Measurements from ENCODE around the gene TAAR9.

The TAAR9 gene

GRCh38 chr6:132491303-132491702, 46.8 kb upstream of the TAAR9 start:
- Histone ChIP-seq H4K91ac (ENCODE audit: low read depth, low read length, poor library complexity) (no peak overlapping the region), H2BK5ac (ENCODE audit: low read length) (no peak overlapping the region), H2AK5ac (ENCODE audit: low read depth, low read length) (no peak overlapping the region), H3K79me1 (ENCODE audit: low read depth, low read length) (peaks cover 4% of the 10 kb centered on the region), H2AFZ (ENCODE audit: low read length) (no peak overlapping the region), H2BK15ac (ENCODE audit: low read length) (no peak overlapping the region), H2BK12ac (ENCODE audit: low read length) (no peak overlapping the region), H3K23ac (ENCODE audit: low read depth, low read length, poor library complexity) (no peak overlapping the region), H3K4me2 (ENCODE audit: insufficient read depth, low read length, poor library complexity, severe bottlenecking) (no peak overlapping the region), H3K18ac (ENCODE audit: low read length) (no peak overlapping the region), H3K9me3 (replicated peaks in 1 of 2; ENCODE audit: control insufficient read depth in 2 of 2, insufficient read depth in 1 of 2, low read depth in 1 of 2, low read length in 2 of 2) (peaks cover 2 to 6% of the 10 kb centered on the region in 2 donors), H4K8ac (ENCODE audit: low read depth, low read length) (no peak overlapping the region), H3K27me3 (ENCODE audit: control insufficient read depth in 3 of 3, insufficient read depth in 3 of 3, low read depth in 1 of 3, low read length in 3 of 3) (no peaks in the 10 kb centered on the region), H3K36me3 (replicated peaks in 1 of 2; ENCODE audit: control insufficient read depth in 2 of 2, insufficient read depth in 2 of 2, low read length in 2 of 2) (peaks cover 0 to 3% of the 10 kb centered on the region in 2 donors), H3K4me1 (ENCODE audit: control insufficient read depth in 2 of 2, insufficient read depth in 1 of 2, low read depth in 1 of 2, low read length in 2 of 2) (peaks cover 0 to 5% of the 10 kb centered on the region in 2 donors), H2BK120ac (ENCODE audit: low read depth, low read length) (no peak overlapping the region), H3K9ac (ENCODE audit: low read depth, low read length, poor library complexity) (no peak overlapping the region), H3K27ac (replicated peaks; ENCODE audit: low read length) (no peak overlapping the region), H3K14ac (ENCODE audit: low read length) (no peak overlapping the region), H3K4me3 (ENCODE audit: low read length in 2 of 2) (no peak overlapping the region), H3K4ac (ENCODE audit: low read length) (no peak overlapping the region)
- DNase-seq (ENCODE audit: low spot score) = no peak
- WGBS, 2 donors (ENCODE audit: extremely low coverage in 2 of 2, insufficient read length in 2 of 2, insufficient replicate concordance in 1 of 2) = no CpG with 5 or more reads among the region's 5 CpGs

- no peak overlapping the region for H2AK5ac ChIP-seq (ENCODE audit: low read depth, low read length)
- H2BK12ac ChIP-seq (ENCODE audit: low read length) = no peak overlapping the region
Observed at GRCh38 chr6:132491881-132492280, 46.2 kb upstream of the TAAR9 start.

GRCh38 chr6:132494954-132495353, 43.1 kb upstream of the TAAR9 start:
- peaks cover 4% of the 10 kb centered on the region for H3K79me1 ChIP-seq (ENCODE audit: low read depth, low read length)
- no peak overlapping the region for H2BK5ac ChIP-seq (ENCODE audit: low read length)
- no CpG with 5 or more reads among the region's 2 CpGs for WGBS, 2 donors (ENCODE audit: extremely low coverage in 2 of 2, insufficient read length in 2 of 2, insufficient replicate concordance in 1 of 2)
- H3K36me3 ChIP-seq (replicated peaks in 1 of 2; ENCODE audit: control insufficient read depth in 2 of 2, insufficient read depth in 2 of 2, low read length in 2 of 2) = peaks cover 4 to 13% of the 10 kb centered on the region in 2 donors
- peaks cover 0 to 5% of the 10 kb centered on the region in 2 donors for H3K4me1 ChIP-seq (ENCODE audit: control insufficient read depth in 2 of 2, insufficient read depth in 1 of 2, low read depth in 1 of 2, low read length in 2 of 2)
- no peak overlapping the region for H2BK12ac ChIP-seq (ENCODE audit: low read length)
- DNase-seq (ENCODE audit: low spot score) = no peak
- no peak overlapping the region for H4K91ac ChIP-seq (ENCODE audit: low read depth, low read length, poor library complexity)
- H2AFZ ChIP-seq (ENCODE audit: low read length) = no peak overlapping the region
- no peak overlapping the region for H4K8ac ChIP-seq (ENCODE audit: low read depth, low read length)
- no peak overlapping the region for H3K9ac ChIP-seq (ENCODE audit: low read depth, low read length, poor library complexity)
- no peak overlapping the region for H3K27ac ChIP-seq (replicated peaks; ENCODE audit: low read length)
- no peak overlapping the region for H3K4me3 ChIP-seq (ENCODE audit: low read length in 2 of 2)
- no peak overlapping the region for H3K23ac ChIP-seq (ENCODE audit: low read depth, low read length, poor library complexity)
- no peak overlapping the region for H2BK120ac ChIP-seq (ENCODE audit: low read depth, low read length)
- H2BK15ac ChIP-seq (ENCODE audit: low read length) = no peak overlapping the region
- H3K14ac ChIP-seq (ENCODE audit: low read length) = no peak overlapping the region
- no peak overlapping the region for H3K4ac ChIP-seq (ENCODE audit: low read length)
- H3K18ac ChIP-seq (ENCODE audit: low read length) = no peak overlapping the region
- no peak overlapping the region for H3K4me2 ChIP-seq (ENCODE audit: insufficient read depth, low read length, poor library complexity, severe bottlenecking)
- H2AK5ac ChIP-seq (ENCODE audit: low read depth, low read length) = no peak overlapping the region
- H3K9me3 ChIP-seq (replicated peaks in 1 of 2; ENCODE audit: control insufficient read depth in 2 of 2, insufficient read depth in 1 of 2, low read depth in 1 of 2, low read length in 2 of 2) = peaks cover 2 to 6% of the 10 kb centered on the region in 2 donors
- H3K27me3 ChIP-seq (ENCODE audit: control insufficient read depth in 3 of 3, insufficient read depth in 3 of 3, low read depth in 1 of 3, low read length in 3 of 3) = no peaks in the 10 kb centered on the region

More at GRCh38 chr6:132491881-132492280, 46.2 kb upstream of the TAAR9 start:
- H4K91ac ChIP-seq (ENCODE audit: low read depth, low read length, poor library complexity) = no peak overlapping the region
- peaks cover 0 to 5% of the 10 kb centered on the region in 2 donors for H3K4me1 ChIP-seq (ENCODE audit: control insufficient read depth in 2 of 2, insufficient read depth in 1 of 2, low read depth in 1 of 2, low read length in 2 of 2)
- H3K23ac ChIP-seq (ENCODE audit: low read depth, low read length, poor library complexity) = no peak overlapping the region
- H2BK5ac ChIP-seq (ENCODE audit: low read length) = no peak overlapping the region
- H3K4me2 ChIP-seq (ENCODE audit: insufficient read depth, low read length, poor library complexity, severe bottlenecking) = no peak overlapping the region
- no peak for DNase-seq (ENCODE audit: low spot score)
- peaks cover 4% of the 10 kb centered on the region for H3K79me1 ChIP-seq (ENCODE audit: low read depth, low read length)
- H3K4me3 ChIP-seq (ENCODE audit: low read length in 2 of 2) = no peak overlapping the region
- no peak overlapping the region for H3K9ac ChIP-seq (ENCODE audit: low read depth, low read length, poor library complexity)
- no CpG with 5 or more reads among the region's 1 CpG for WGBS, 2 donors (ENCODE audit: extremely low coverage in 2 of 2, insufficient read length in 2 of 2, insufficient replicate concordance in 1 of 2)
- H3K18ac ChIP-seq (ENCODE audit: low read length) = no peak overlapping the region
- H3K36me3 ChIP-seq (replicated peaks in 1 of 2; ENCODE audit: control insufficient read depth in 2 of 2, insufficient read depth in 2 of 2, low read length in 2 of 2) = peaks cover 0 to 3% of the 10 kb centered on the region in 2 donors
- H2BK120ac ChIP-seq (ENCODE audit: low read depth, low read length) = no peak overlapping the region
- H3K4ac ChIP-seq (ENCODE audit: low read length) = no peak overlapping the region
- H3K27me3 ChIP-seq (ENCODE audit: control insufficient read depth in 3 of 3, insufficient read depth in 3 of 3, low read depth in 1 of 3, low read length in 3 of 3) = no peaks in the 10 kb centered on the region
- no peak overlapping the region for H3K27ac ChIP-seq (replicated peaks; ENCODE audit: low read length)
- H3K14ac ChIP-seq (ENCODE audit: low read length) = no peak overlapping the region
- H2BK15ac ChIP-seq (ENCODE audit: low read length) = no peak overlapping the region
- H3K9me3 ChIP-seq (replicated peaks in 1 of 2; ENCODE audit: control insufficient read depth in 2 of 2, insufficient read depth in 1 of 2, low read depth in 1 of 2, low read length in 2 of 2) = peaks cover 2 to 6% of the 10 kb centered on the region in 2 donors
- no peak overlapping the region for H4K8ac ChIP-seq (ENCODE audit: low read depth, low read length)
- H2AFZ ChIP-seq (ENCODE audit: low read length) = no peak overlapping the region

GRCh38 chr6:132495604-132496079, 42.4 kb upstream of the TAAR9 start:
- Histone ChIP-seq H3K9me3 (replicated peaks in 1 of 2; ENCODE audit: control insufficient read depth in 2 of 2, insufficient read depth in 1 of 2, low read depth in 1 of 2, low read length in 2 of 2) (peaks cover 2 to 6% of the 10 kb centered on the region in 2 donors), H3K4ac (ENCODE audit: low read length) (no peak overlapping the region), H3K4me3 (ENCODE audit: low read length in 2 of 2) (no peak overlapping the region), H3K36me3 (replicated peaks in 1 of 2; ENCODE audit: control insufficient read depth in 2 of 2, insufficient read depth in 2 of 2, low read length in 2 of 2) (peaks cover 4 to 13% of the 10 kb centered on the region in 2 donors), H3K4me2 (ENCODE audit: insufficient read depth, low read length, poor library complexity, severe bottlenecking) (no peak overlapping the region), H3K79me1 (ENCODE audit: low read depth, low read length) (peaks cover 4% of the 10 kb centered on the region), H2BK12ac (ENCODE audit: low read length) (no peak overlapping the region), H3K18ac (ENCODE audit: low read length) (no peak overlapping the region), H2BK120ac (ENCODE audit: low read depth, low read length) (no peak overlapping the region), H3K27ac (replicated peaks; ENCODE audit: low read length) (no peak overlapping the region), H2BK15ac (ENCODE audit: low read length) (no peak overlapping the region), H3K9ac (ENCODE audit: low read depth, low read length, poor library complexity) (no peak overlapping the region), H3K4me1 (ENCODE audit: control insufficient read depth in 2 of 2, insufficient read depth in 1 of 2, low read depth in 1 of 2, low read length in 2 of 2) (peaks cover 0 to 4% of the 10 kb centered on the region in 2 donors), H3K27me3 (ENCODE audit: control insufficient read depth in 3 of 3, insufficient read depth in 3 of 3, low read depth in 1 of 3, low read length in 3 of 3) (no peaks in the 10 kb centered on the region), H3K23ac (ENCODE audit: low read depth, low read length, poor library complexity) (no peak overlapping the region), H3K14ac (ENCODE audit: low read length) (no peak overlapping the region), H4K8ac (ENCODE audit: low read depth, low read length) (no peak overlapping the region), H2BK5ac (ENCODE audit: low read length) (no peak overlapping the region), H2AK5ac (ENCODE audit: low read depth, low read length) (no peak overlapping the region), H2AFZ (ENCODE audit: low read length) (no peak overlapping the region), H4K91ac (ENCODE audit: low read depth, low read length, poor library complexity) (no peak overlapping the region)
- no peak for DNase-seq (ENCODE audit: low spot score)
- WGBS, 2 donors (ENCODE audit: extremely low coverage in 2 of 2, insufficient read length in 2 of 2, insufficient replicate concordance in 1 of 2) = no CpG with 5 or more reads among the region's 2 CpGs

Measured in neuronal stem cell (in vitro differentiated cells).